ENCODE results near the gene MICAL1.

Gene MICAL1, protein sequence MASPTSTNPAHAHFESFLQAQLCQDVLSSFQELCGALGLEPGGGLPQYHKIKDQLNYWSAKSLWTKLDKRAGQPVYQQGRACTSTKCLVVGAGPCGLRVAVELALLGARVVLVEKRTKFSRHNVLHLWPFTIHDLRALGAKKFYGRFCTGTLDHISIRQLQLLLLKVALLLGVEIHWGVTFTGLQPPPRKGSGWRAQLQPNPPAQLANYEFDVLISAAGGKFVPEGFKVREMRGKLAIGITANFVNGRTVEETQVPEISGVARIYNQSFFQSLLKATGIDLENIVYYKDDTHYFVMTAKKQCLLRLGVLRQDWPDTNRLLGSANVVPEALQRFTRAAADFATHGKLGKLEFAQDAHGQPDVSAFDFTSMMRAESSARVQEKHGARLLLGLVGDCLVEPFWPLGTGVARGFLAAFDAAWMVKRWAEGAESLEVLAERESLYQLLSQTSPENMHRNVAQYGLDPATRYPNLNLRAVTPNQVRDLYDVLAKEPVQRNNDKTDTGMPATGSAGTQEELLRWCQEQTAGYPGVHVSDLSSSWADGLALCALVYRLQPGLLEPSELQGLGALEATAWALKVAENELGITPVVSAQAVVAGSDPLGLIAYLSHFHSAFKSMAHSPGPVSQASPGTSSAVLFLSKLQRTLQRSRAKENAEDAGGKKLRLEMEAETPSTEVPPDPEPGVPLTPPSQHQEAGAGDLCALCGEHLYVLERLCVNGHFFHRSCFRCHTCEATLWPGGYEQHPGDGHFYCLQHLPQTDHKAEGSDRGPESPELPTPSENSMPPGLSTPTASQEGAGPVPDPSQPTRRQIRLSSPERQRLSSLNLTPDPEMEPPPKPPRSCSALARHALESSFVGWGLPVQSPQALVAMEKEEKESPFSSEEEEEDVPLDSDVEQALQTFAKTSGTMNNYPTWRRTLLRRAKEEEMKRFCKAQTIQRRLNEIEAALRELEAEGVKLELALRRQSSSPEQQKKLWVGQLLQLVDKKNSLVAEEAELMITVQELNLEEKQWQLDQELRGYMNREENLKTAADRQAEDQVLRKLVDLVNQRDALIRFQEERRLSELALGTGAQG

DNA sequence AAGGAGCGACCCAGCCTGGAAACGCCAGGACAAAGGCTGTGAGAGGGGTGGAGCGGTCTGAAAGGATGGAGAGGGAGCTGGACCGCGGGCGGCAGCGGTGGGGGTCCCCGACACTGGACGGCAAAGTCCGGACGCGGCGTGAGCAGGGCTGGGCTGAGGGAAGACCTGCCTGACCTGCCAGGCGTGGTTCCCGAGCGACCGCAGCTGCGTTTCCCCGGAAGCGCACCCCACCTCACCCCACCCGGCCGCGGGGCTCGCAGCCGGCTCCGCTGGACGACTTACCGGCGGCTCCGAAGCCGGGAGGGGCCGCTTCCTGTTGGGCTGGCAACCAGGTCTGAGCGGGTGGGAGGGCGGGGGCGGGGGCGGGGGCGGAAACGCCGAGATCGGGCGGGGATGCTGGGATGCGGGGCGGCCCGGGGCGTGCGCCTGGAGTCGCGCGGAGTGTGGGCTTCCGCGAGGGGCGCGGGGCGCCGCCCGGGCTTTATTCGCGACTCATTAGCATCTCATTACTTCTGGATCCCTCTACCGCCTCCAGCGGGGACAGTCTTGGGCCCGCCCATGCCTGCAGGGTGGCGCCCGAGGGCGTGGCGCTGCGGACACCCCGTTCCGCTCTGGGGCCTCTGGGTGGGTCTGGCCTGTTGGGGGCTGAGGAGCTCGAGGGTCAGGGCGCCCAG is at the start of gene MICAL1:
Gene MICAL1 (minus strand): TSS at position 336 of the 674 bp plus-strand sequence. CDS start 1,576 bp downstream, outside the sequence.
- H3K4me1 ChIP-seq (ENCODE audit: low read length): peaks cover 50% of the 10 kb centered on the region
- peak within 1 kb of the TSS; percentile 82 for H2AFZ ChIP-seq (ENCODE audit: low read length)
- peak within 1 kb of the TSS; percentile 86 for H3K27ac ChIP-seq (ENCODE audit: low read length)

DNA sequence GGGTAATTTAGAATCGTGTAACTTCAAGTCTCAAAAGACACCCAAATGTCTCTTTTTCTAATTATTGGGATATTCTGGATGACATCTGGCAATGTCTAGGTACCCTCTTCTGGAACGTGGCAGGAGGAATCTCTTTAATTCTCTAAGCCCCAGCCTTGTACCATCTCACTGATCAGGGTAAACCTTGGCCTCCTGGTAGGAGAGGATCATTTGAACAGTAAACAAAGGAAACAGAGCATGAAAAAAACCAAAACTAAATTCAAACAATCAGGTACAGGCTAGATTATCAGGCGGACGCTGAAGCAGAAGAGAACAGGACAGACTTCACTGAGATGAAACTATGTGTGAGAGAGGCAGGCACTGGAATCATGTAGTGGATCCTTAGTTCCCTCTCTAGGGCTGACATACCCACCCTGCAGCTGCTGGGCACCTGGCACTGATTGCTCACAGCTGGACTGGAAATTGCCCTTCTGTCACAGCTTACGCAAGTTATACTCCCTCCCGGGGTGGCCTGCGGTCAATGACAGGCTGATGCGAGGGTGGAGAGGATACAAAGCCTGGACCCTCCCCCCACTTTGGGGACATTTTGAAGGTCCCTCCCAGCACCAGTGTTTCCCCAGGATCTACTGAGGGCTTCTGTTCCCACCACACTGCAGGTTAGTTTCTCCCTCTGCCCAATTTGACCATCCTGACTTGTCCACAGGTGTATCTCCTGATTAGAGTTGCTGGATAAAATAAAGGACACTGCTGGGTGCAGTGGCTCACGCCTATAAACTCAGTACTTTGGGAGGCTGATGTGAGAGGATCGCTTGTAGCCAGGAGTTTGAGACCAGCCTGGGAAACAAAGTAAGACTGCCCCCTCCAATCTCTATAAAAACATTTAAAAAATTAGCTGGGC is 48.0 kb upstream of the MICAL1 start:
- no peaks in the 10 kb centered on the region for H3K27me3 ChIP-seq (replicated peaks; ENCODE audit: insufficient read depth, low read length)
- no peak overlapping the region for H3K9ac ChIP-seq (ENCODE audit: low read length)
- no peak overlapping the region for H3K27ac ChIP-seq (ENCODE audit: low read length)
- H3F3A ChIP-seq (ENCODE audit: insufficient read depth, low read length): no peaks in the 10 kb centered on the region
- no peak overlapping the region for H2AFZ ChIP-seq (ENCODE audit: low read length)
- no peak overlapping the region for H3K4me2 ChIP-seq (ENCODE audit: low read depth, low read length)
- H3K4me1 ChIP-seq (ENCODE audit: low read length): no peaks in the 10 kb centered on the region
- H3K36me3 ChIP-seq (replicated peaks; ENCODE audit: insufficient read depth, low read length): no peaks in the 10 kb centered on the region
- TF ChIP-seq EZH2 (optimal IDR thresholded peaks at IDR 0.05; ENCODE audit: low read depth, low read length): no peak
- TF ChIP-seq CTCF (IDR thresholded peaks at IDR 0.05; ENCODE audit: low read length): no peak
- TF ChIP-seq EZH2phosphoT487 (IDR thresholded peaks at IDR 0.05; ENCODE audit: low read length): no peak
- DNase-seq: no peak
- H3K9me2 ChIP-seq (replicated peaks; ENCODE audit: insufficient read depth, low read length): no peaks in the 10 kb centered on the region
- no peaks in the 10 kb centered on the region for H3K9me3 ChIP-seq (replicated peaks; ENCODE audit: insufficient read depth, low read length)
- no peak overlapping the region for H3K4me3 ChIP-seq (ENCODE audit: low read length)
- no peaks in the 10 kb centered on the region for H4K20me1 ChIP-seq (ENCODE audit: insufficient read depth, low read length)
- H3K79me2 ChIP-seq (ENCODE audit: low read length): no peaks in the 10 kb centered on the region

More for the DNA sequence above, at the start of gene MICAL1:
- Histone ChIP-seq H3K4me2 (ENCODE audit: low read depth, low read length) (peak within 1 kb of the TSS; percentile 98), H3K4me3 (ENCODE audit: low read length) (peak within 1 kb of the TSS; percentile 94), H3K9me3 (replicated peaks; ENCODE audit: insufficient read depth, low read length) (no peaks in the 10 kb centered on the region), H3K9ac (ENCODE audit: low read length) (peak within 1 kb of the TSS; percentile 87), H4K20me1 (ENCODE audit: insufficient read depth, low read length) (no peaks in the 10 kb centered on the region), H3F3A (ENCODE audit: insufficient read depth, low read length) (peaks cover 40% of the 10 kb centered on the region), H3K79me2 (ENCODE audit: low read length) (peaks cover 49% of the 10 kb centered on the region), H3K9me2 (replicated peaks; ENCODE audit: insufficient read depth, low read length) (no peaks in the 10 kb centered on the region), H3K36me3 (replicated peaks; ENCODE audit: insufficient read depth, low read length) (no peaks in the 10 kb centered on the region), H3K27me3 (replicated peaks; ENCODE audit: insufficient read depth, low read length) (no peaks in the 10 kb centered on the region)
- no peak for TF ChIP-seq EZH2phosphoT487 (IDR thresholded peaks at IDR 0.05; ENCODE audit: low read length)
- peak; percentile 30 for TF ChIP-seq CTCF (IDR thresholded peaks at IDR 0.05; ENCODE audit: low read length)
- no peak for TF ChIP-seq EZH2 (optimal IDR thresholded peaks at IDR 0.05; ENCODE audit: low read depth, low read length)
- peak; percentile 84 for DNase-seq

Data from MM.1S (cell line).